A549 (cell line): ENCODE measurements around the gene MED12L. TPM values are rescaled to one million over a fixed set of nuclear protein-coding genes. Genes with fewer than 3 reads are reported as not detected.

Source experiments
- ATAC-seq, 2 experiments: fragments of 200-7000 bp in 1 of 2; fragments of >200 bp in 1 of 2; cut with Nextera tagmentation in 1 of 2; cut with Tn5 transposase in 1 of 2; 3 replicates each; pipeline versions ENCODE4 v1.8.0 to v1.9.1; 2018 to 2020; ENCODE audit warnings: mild to moderate bottlenecking in 1 of 2, moderate library complexity in 1 of 2
- CTCF ChIA-PET: fragments of 300-600 bp; sonication (Branson Sonifier 250); formaldehyde crosslinking; extraction: SDS; loops from one replicate; lab custom pipeline; 2021; ENCODE audit warnings: antibody characterized with exemption, inconsistent platforms; lab: Yijun Ruan, JAX
- POLR2A ChIA-PET: fragments of 350-600 bp; formaldehyde crosslinking; extraction: SDS; loops from one replicate; lab custom pipeline; 2021; ENCODE audit warnings: antibody characterized with exemption, inconsistent platforms; lab: Yijun Ruan, JAX
- DNase-seq, 2 experiments: peaks; one replicate each; pipeline versions ENCODE4 v3.0.0 to v3.0.0-alpha.2; 2011 to 2016; ENCODE audit warnings: low read depth in 1 of 2, low spot score in 1 of 2
- FAIRE-seq: peaks from 2 replicates; lab custom pipeline; 2011; peaks lifted over from hg19 to GRCh38; lab: Jason Lieb, UNC
- H3K27ac ChIP-seq, 2 experiments: fragments of >200 bp; sonication (Bioruptor Twin); formaldehyde crosslinking; 3 replicates each; pipeline ENCODE4 v1.5.1; 2016 to 2017
- H3K4me1 ChIP-seq: fragments of >200 bp; sonication (Bioruptor Twin); formaldehyde crosslinking; 3 replicates; pipeline ENCODE4 v1.6.1; 2016
- H3K4me2 ChIP-seq: fragments of >200 bp; sonication (Bioruptor Twin); formaldehyde crosslinking; 3 replicates; pipeline ENCODE4 v1.6.1; 2016
- H3K4me3 ChIP-seq: fragments of >200 bp; sonication (Bioruptor Twin); formaldehyde crosslinking; 3 replicates; pipeline ENCODE4 v1.5.1; 2016
- H3K9me3 ChIP-seq: fragments of >200 bp; sonication (Bioruptor Twin); formaldehyde crosslinking; 3 replicates; pipeline ENCODE4 v1.6.1; 2016
- BHLHE40 ChIP-seq: IDR thresholded peaks from 2 replicates; pipeline ENCODE4 v1.6.1; 2012; ENCODE audit warnings: low read depth, low read length, inconsistent platforms
- CBX8 ChIP-seq: fragments of 200-600 bp; sonication (generic); IDR thresholded peaks from 2 replicates; pipeline ENCODE4 v1.6.1; 2016
- EHMT2 ChIP-seq: fragments of 200-600 bp; sonication (generic); IDR thresholded peaks from 2 replicates; pipeline ENCODE4 v1.6.1; 2016; ENCODE audit warnings: antibody characterized with exemption, low read depth, mild to moderate bottlenecking, moderate library complexity
- ESRRA ChIP-seq: fragments of 150-350 bp; IDR thresholded peaks from 2 replicates; pipeline ENCODE4 v1.6.1; 2014; ENCODE audit warnings: mild to moderate bottlenecking, low read length, borderline replicate concordance
- FOSB ChIP-seq: fragments of 250-450 bp; sonication (Bioruptor Pico); IDR thresholded peaks from 2 replicates; pipeline ENCODE4 v1.5.0; 2020; ENCODE audit warnings: mild to moderate bottlenecking, moderate library complexity
- FOSL2 ChIP-seq, 2 experiments: fragments of 450-650 bp in 1 of 2; fragments of >200 bp in 1 of 2; sonication (Bioruptor Twin) in 1 of 2; formaldehyde crosslinking; IDR thresholded peaks; 2 replicates each; pipeline versions ENCODE4 v1.5.0 to v1.6.1; 2016 to 2020; ENCODE audit warnings: mild to moderate bottlenecking in 1 of 2, moderate library complexity in 1 of 2
- HDAC2 ChIP-seq: fragments of 200-600 bp; sonication (generic); IDR thresholded peaks from 2 replicates; pipeline ENCODE4 v1.6.1; 2016
- HEYL ChIP-seq: fragments of 250-450 bp; sonication (Bioruptor Pico); IDR thresholded peaks from 2 replicates; pipeline ENCODE4 v1.8.0; 2021; ENCODE audit warnings: mild to moderate bottlenecking, moderate library complexity
- HOXB13 ChIP-seq: fragments of 250-450 bp; sonication (Bioruptor Pico); IDR thresholded peaks from 2 replicates; pipeline ENCODE4 v1.5.0; 2020; ENCODE audit warnings: low read depth, mild to moderate bottlenecking, moderate library complexity
- JUNB ChIP-seq: fragments of >200 bp; sonication (Bioruptor Twin); formaldehyde crosslinking; IDR thresholded peaks from 2 replicates; pipeline ENCODE4 v1.6.1; 2016
- KDM5A ChIP-seq: fragments of 200-600 bp; sonication (generic); IDR thresholded peaks from 2 replicates; pipeline ENCODE4 v1.6.1; 2016; ENCODE audit warnings: antibody characterized with exemption, mild to moderate bottlenecking
- NFE2L2 ChIP-seq: fragments of 150-350 bp; conservative IDR thresholded peaks from 2 replicates; pipeline ENCODE4 v1.6.1; 2014; ENCODE audit warnings: low read length
- NPAS2 ChIP-seq: fragments of 250-450 bp; sonication (Bioruptor Pico); IDR thresholded peaks from 2 replicates; pipeline ENCODE4 v1.8.0; 2022; ENCODE audit warnings: mild to moderate bottlenecking, moderate library complexity, borderline replicate concordance
- POLR2AphosphoS2 ChIP-seq: conservative IDR thresholded peaks from 2 replicates; pipeline ENCODE4 v1.6.1; 2012; ENCODE audit warnings: low read length, improper control_type of control experiment, inconsistent platforms
- TFCP2L1 ChIP-seq: fragments of 250-450 bp; sonication (Bioruptor Pico); IDR thresholded peaks from 2 replicates; pipeline ENCODE4 v1.5.0; 2021; ENCODE audit warnings: mild to moderate bottlenecking
- TP53 ChIP-seq: fragments of 250-450 bp; sonication (Bioruptor Pico); IDR thresholded peaks from 2 replicates; pipeline ENCODE4 v1.5.0; 2021; ENCODE audit warnings: mild to moderate bottlenecking, moderate library complexity
- ZFP36 ChIP-seq: fragments of 450-650 bp; IDR thresholded peaks from 2 replicates; pipeline ENCODE4 v1.6.1; 2014; ENCODE audit warnings: borderline replicate concordance; ENCODE audit not compliant: partially characterized antibody
- ZSCAN20 ChIP-seq: fragments of 250-450 bp; sonication (Bioruptor Pico); IDR thresholded peaks from 2 replicates; pipeline ENCODE4 v1.8.0; 2022; ENCODE audit warnings: mild to moderate bottlenecking, moderate library complexity
- WGBS: methylation state at CpG from one replicate; pipeline ENCODE4 v1.1.6; 2017; ENCODE audit errors: missing lambda C conversion rate; 5-methylcytosine and 5-hydroxymethylcytosine counted together
- polyA plus RNA-seq, 4 experiments: library from polyadenylated mRNA; depleted of rRNA in 3 of 4; stranded (reverse); fragments of >200 nt; fragmentation: RNase III in 1 of 4; extraction: RNeasy Plus Mini Kit Qiagen cat#74134 plus additional on column Dnase treatment in 1 of 4; gene quantifications; 2 replicates in 3 of 4; 3 replicates in 1 of 4; pipeline ENCODE4 v1.2.3, GENCODE V29; 2011 to 2017
- TF ChIP-seq, protein P1 (sequence below): IDR thresholded peaks from 2 replicates; pipeline ENCODE4 v1.6.1; 2012; ENCODE audit warnings: low read depth, borderline replicate concordance
- TF ChIP-seq, protein P2 (sequence below): fragments of 450-650 bp; IDR thresholded peaks from 2 replicates; pipeline ENCODE4 v1.6.1; 2014; ENCODE audit warnings: antibody characterized with exemption
- TF ChIP-seq, protein P3 (sequence below): fragments of 200-600 bp; sonication (generic); IDR thresholded peaks from 2 replicates; pipeline ENCODE4 v1.6.1; 2016; ENCODE audit warnings: antibody characterized with exemption, mild to moderate bottlenecking, moderate library complexity
- TF ChIP-seq, protein P4 (sequence below): IDR thresholded peaks from 2 replicates; pipeline ENCODE4 v1.6.1; 2012
- TF ChIP-seq, protein P5 (sequence below): fragments of >200 bp; sonication (Bioruptor Twin); formaldehyde crosslinking; IDR thresholded peaks from 3 replicates; pipeline ENCODE4 v1.5.1; 2016

Gene MED12L
- polyA plus RNA-seq, 2 of the 4 experiments (the other 2 are of a cell fraction), result 0.32 to 0.63 TPM

DNA sequence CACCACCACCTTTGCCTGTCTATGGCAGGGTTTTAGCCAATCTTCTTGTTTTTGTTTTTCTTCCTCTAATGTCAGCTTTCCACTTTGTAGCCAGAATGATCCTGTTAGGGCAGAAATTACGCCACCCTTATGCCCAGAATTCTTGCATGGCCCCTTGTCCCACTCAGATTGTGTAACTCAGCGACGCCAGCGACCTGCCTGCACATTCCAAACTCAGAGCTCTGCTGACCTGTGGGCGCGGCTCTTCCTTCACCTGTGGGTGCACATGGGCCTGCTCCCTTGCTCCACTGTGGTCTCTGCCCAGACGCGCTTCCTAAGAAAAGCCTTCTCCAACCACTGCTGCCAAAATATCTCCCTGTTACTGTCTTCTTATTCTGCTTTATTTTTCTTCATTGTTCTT, 45.0 kb downstream of the MED12L start:
- Histone ChIP-seq H3K9me3 (no peaks in the 10 kb centered on the region), H3K4me2 (no peak overlapping the region), H3K27ac (no peak overlapping the region), H3K4me1 (no peaks in the 10 kb centered on the region), H3K4me3 (no peak overlapping the region)
- POLR2A ChIA-PET, result no interaction called here
- no peak for ATAC-seq
- TF ChIP-seq ZFP36 (no peak), KDM5A (no peak), JUNB (no peak), EHMT2 (no peak), ZSCAN20 (CRISPR knock-in tag) (no peak), ESRRA (no peak), NFE2L2 (no peak), TFCP2L1 (CRISPR knock-in tag) (no peak), FOSB (CRISPR knock-in tag) (no peak), HDAC2 (no peak)
- TF ChIP-seq, protein P1, sequence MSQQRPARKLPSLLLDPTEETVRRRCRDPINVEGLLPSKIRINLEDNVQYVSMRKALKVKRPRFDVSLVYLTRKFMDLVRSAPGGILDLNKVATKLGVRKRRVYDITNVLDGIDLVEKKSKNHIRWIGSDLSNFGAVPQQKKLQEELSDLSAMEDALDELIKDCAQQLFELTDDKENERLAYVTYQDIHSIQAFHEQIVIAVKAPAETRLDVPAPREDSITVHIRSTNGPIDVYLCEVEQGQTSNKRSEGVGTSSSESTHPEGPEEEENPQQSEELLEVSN, result no peak
- TF ChIP-seq, protein P2, sequence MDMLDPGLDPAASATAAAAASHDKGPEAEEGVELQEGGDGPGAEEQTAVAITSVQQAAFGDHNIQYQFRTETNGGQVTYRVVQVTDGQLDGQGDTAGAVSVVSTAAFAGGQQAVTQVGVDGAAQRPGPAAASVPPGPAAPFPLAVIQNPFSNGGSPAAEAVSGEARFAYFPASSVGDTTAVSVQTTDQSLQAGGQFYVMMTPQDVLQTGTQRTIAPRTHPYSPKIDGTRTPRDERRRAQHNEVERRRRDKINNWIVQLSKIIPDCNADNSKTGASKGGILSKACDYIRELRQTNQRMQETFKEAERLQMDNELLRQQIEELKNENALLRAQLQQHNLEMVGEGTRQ, result no peak
- TF ChIP-seq, protein P3, sequence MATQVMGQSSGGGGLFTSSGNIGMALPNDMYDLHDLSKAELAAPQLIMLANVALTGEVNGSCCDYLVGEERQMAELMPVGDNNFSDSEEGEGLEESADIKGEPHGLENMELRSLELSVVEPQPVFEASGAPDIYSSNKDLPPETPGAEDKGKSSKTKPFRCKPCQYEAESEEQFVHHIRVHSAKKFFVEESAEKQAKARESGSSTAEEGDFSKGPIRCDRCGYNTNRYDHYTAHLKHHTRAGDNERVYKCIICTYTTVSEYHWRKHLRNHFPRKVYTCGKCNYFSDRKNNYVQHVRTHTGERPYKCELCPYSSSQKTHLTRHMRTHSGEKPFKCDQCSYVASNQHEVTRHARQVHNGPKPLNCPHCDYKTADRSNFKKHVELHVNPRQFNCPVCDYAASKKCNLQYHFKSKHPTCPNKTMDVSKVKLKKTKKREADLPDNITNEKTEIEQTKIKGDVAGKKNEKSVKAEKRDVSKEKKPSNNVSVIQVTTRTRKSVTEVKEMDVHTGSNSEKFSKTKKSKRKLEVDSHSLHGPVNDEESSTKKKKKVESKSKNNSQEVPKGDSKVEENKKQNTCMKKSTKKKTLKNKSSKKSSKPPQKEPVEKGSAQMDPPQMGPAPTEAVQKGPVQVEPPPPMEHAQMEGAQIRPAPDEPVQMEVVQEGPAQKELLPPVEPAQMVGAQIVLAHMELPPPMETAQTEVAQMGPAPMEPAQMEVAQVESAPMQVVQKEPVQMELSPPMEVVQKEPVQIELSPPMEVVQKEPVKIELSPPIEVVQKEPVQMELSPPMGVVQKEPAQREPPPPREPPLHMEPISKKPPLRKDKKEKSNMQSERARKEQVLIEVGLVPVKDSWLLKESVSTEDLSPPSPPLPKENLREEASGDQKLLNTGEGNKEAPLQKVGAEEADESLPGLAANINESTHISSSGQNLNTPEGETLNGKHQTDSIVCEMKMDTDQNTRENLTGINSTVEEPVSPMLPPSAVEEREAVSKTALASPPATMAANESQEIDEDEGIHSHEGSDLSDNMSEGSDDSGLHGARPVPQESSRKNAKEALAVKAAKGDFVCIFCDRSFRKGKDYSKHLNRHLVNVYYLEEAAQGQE, result no peak
- TF ChIP-seq, protein P4, sequence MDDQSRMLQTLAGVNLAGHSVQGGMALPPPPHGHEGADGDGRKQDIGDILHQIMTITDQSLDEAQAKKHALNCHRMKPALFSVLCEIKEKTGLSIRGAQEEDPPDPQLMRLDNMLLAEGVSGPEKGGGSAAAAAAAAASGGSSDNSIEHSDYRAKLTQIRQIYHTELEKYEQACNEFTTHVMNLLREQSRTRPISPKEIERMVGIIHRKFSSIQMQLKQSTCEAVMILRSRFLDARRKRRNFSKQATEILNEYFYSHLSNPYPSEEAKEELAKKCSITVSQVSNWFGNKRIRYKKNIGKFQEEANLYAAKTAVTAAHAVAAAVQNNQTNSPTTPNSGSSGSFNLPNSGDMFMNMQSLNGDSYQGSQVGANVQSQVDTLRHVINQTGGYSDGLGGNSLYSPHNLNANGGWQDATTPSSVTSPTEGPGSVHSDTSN, result no peak
- WGBS, result 88% methylated on average over 8 of the region's 8 CpGs
- no peak for DNase-seq
- FAIRE-seq, result no peak
- CTCF ChIA-PET, result interaction anchor here (1.2 to 2.1 kb wide), 2 partner anchors 16 to 122 kb away, joined by 3 to 8 read pairs; no protein-coding TSS in a partner anchor

DNA sequence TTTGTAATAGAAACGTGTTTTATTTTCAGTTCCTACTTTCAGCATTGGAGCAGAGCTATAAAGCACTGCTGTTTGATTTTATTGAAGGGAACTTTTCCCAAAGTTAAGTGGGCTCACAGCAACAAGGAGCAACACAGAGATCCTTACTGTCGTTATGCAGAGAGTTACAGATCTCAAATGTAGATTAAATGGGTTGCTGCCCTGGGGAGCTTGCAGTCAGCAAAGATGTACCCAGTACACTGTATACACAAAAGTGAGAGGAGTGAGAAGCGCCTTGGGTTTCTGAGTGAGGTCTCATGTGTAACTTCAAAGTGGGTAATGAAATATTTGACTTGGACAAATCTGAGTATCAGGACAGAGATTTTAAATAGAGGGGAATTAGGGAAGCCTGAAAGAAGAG, 47.7 kb downstream of the MED12L start:
- Histone ChIP-seq H3K4me3 (no peak overlapping the region), H3K9me3 (peaks cover 4% of the 10 kb centered on the region; the same call in 1 of the 3 replicates), H3K27ac (no peak overlapping the region)
- ATAC-seq, result no peak
- TF ChIP-seq CBX8, result no peak
- TF ChIP-seq HDAC2, result no peak
- TF ChIP-seq, protein P5, sequence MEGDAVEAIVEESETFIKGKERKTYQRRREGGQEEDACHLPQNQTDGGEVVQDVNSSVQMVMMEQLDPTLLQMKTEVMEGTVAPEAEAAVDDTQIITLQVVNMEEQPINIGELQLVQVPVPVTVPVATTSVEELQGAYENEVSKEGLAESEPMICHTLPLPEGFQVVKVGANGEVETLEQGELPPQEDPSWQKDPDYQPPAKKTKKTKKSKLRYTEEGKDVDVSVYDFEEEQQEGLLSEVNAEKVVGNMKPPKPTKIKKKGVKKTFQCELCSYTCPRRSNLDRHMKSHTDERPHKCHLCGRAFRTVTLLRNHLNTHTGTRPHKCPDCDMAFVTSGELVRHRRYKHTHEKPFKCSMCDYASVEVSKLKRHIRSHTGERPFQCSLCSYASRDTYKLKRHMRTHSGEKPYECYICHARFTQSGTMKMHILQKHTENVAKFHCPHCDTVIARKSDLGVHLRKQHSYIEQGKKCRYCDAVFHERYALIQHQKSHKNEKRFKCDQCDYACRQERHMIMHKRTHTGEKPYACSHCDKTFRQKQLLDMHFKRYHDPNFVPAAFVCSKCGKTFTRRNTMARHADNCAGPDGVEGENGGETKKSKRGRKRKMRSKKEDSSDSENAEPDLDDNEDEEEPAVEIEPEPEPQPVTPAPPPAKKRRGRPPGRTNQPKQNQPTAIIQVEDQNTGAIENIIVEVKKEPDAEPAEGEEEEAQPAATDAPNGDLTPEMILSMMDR, result no peak
- TF ChIP-seq BHLHE40, result no peak
- TF ChIP-seq TP53, result no peak
- TF ChIP-seq TFCP2L1 (CRISPR knock-in tag), result no peak
- no peak for TF ChIP-seq ESRRA
- TF ChIP-seq FOSL2 (IDR thresholded peaks at IDR 0.05), result no peak
- TF ChIP-seq FOSL2 (CRISPR knock-in tag; IDR thresholded peaks at IDR 0.05), result no peak
- TF ChIP-seq POLR2AphosphoS2, result no peak
- no peak for TF ChIP-seq HEYL (CRISPR knock-in tag)
- no peak for TF ChIP-seq NPAS2 (CRISPR knock-in tag)
- no peak for TF ChIP-seq HOXB13 (CRISPR knock-in tag)
- TF ChIP-seq, all 56 proteins: peak for 0
- no peak for DNase-seq
- POLR2A ChIA-PET, result no interaction called here
- FAIRE-seq, result no peak
- CTCF ChIA-PET, result interaction anchor here (0.7 to 2.5 kb wide), 5 partner anchors 9 to 345 kb away, joined by 3 to 11 read pairs (median 4); no protein-coding TSS in a partner anchor
- Histone ChIP-seq H3K4me1 (no peaks in the 10 kb centered on the region), H3K4me2 (no peak overlapping the region)
- WGBS, result 9% methylated on average over 3 of the region's 3 CpGs
